A673 (cell line): ENCODE data around the gene KRT71. TPM values are rescaled to one million over a fixed set of nuclear protein-coding genes. Genes with fewer than 3 reads are reported as not detected.
A peak's percentile ranks its signal among the peaks of the same experiment; 100 is the strongest.

Experiments used
- BruUV-seq: library from RNA; stranded (reverse); fragments of 400-500 nt; replicated peaks from 2 replicates; lab custom pipeline; 2021; lab: Mats Ljungman, UMichigan
- CTCF ChIA-PET: fragments of 300-600 bp; sonication (Branson Sonifier 250); formaldehyde crosslinking; loops from one replicate; lab custom pipeline; 2022; ENCODE audit warnings: antibody characterized with exemption; lab: Charles Lee
- POLR2A ChIA-PET: fragments of 300-600 bp; sonication (Branson Sonifier 250); formaldehyde crosslinking; loops from one replicate; lab custom pipeline; 2022; ENCODE audit warnings: antibody characterized with exemption; ENCODE audit not compliant: low non-redundant PET; lab: Charles Lee
- DNase-seq: peaks from one replicate; pipeline ENCODE4 v3.0.0-alpha.2; 2015; ENCODE audit warnings: low spot score
- H3K27ac ChIP-seq: fragments of 200-600 bp; sonication (generic); 2 replicates; pipeline ENCODE4 v1.5.1; 2016; ENCODE audit warnings: mixed run types, low read depth, mild to moderate bottlenecking, mixed read lengths, antibody characterized with exemption, low read length; ENCODE audit not compliant: poor library complexity, severe bottlenecking
- H3K27me3 ChIP-seq: fragments of 200-600 bp; sonication (generic); replicated peaks from 2 replicates; pipeline ENCODE4 v1.6.1; 2017; ENCODE audit warnings: mixed run types, low read depth, mild to moderate bottlenecking, mixed read lengths, antibody characterized with exemption, low read length; ENCODE audit not compliant: insufficient read depth, poor library complexity
- H3K36me3 ChIP-seq: fragments of 200-600 bp; sonication (generic); 2 replicates; pipeline ENCODE4 v1.6.1; 2016; ENCODE audit warnings: mixed run types, mild to moderate bottlenecking, mixed read lengths, antibody characterized with exemption, low read length; ENCODE audit not compliant: insufficient read depth, poor library complexity, severe bottlenecking
- H3K4me1 ChIP-seq: fragments of 200-600 bp; sonication (generic); 2 replicates; pipeline ENCODE4 v1.6.1; 2017; ENCODE audit warnings: mixed run types, mild to moderate bottlenecking, mixed read lengths, antibody characterized with exemption, low read length; ENCODE audit not compliant: insufficient read depth, poor library complexity, severe bottlenecking
- H3K4me3 ChIP-seq: fragments of 200-600 bp; sonication (generic); 2 replicates; pipeline ENCODE4 v1.5.1; 2016; ENCODE audit warnings: low read depth, mixed run types, mild to moderate bottlenecking, mixed read lengths, low read length; ENCODE audit not compliant: poor library complexity, severe bottlenecking
- H3K9me3 ChIP-seq: fragments of 200-600 bp; sonication (generic); 2 replicates; pipeline ENCODE4 v1.6.1; 2016; ENCODE audit warnings: mixed run types, low read depth, mild to moderate bottlenecking, mixed read lengths, antibody characterized with exemption, low read length; ENCODE audit not compliant: poor library complexity, severe bottlenecking
- EZH2 ChIP-seq: fragments of 200-600 bp; sonication (generic); IDR thresholded peaks from 2 replicates; pipeline ENCODE4 v1.6.1; 2017; ENCODE audit warnings: borderline replicate concordance, low read depth, mild to moderate bottlenecking, mixed read lengths, antibody characterized with exemption, low read length; ENCODE audit not compliant: poor library complexity, severe bottlenecking
- intact Hi-C: fragments of 100-400 bp; cut with micrococcal nuclease; formaldehyde crosslinking; loops from one replicate; pipeline ENCODE4 v1.10.0; 2022; ENCODE audit not compliant: unreplicated experiment
- total RNA-seq: library from RNA; stranded (reverse); gene quantifications from 2 replicates; pipeline ENCODE4 v1.2.3, GENCODE V29; 2021
- TF ChIP-seq, protein P1 (sequence below): fragments of 300-800, 200-600 bp; sonication (generic); conservative IDR thresholded peaks from 2 replicates; pipeline ENCODE4 v1.5.1; 2017; ENCODE audit warnings: low read depth, mild to moderate bottlenecking, antibody characterized with exemption, low read length, moderate library complexity, mixed read lengths

Gene KRT71
- total RNA-seq, 1 experiment from 2014 or later = not detected

DNA sequence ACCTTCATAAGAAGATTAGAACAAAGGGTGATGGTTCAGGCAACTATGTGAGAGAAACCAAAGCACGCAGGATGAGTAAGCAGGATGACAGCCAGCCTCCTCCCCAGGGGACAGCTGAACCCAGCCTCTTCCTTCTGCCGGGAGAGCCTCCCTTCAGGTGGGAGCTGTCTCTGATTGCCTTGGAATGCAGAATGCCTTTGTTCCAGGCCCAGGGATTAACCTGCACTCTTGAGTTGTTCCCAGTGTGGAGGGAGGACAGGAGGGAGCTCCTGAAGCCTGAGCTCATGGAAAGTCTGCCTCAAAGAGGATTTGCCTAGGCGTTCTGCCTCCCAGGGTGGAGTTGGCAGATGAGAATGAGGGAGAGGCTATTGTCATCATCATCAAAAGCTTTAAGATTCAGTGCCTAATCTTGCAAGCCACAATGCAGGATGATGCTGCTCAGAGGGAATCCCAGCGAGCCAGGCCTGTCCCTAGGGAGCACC, 56.3 kb downstream of the KRT71 start:
- intact Hi-C loops = no loop called here
- CTCF ChIA-PET = no interaction called here
- H3K4me3 ChIP-seq = no peak overlapping the region

DNA sequence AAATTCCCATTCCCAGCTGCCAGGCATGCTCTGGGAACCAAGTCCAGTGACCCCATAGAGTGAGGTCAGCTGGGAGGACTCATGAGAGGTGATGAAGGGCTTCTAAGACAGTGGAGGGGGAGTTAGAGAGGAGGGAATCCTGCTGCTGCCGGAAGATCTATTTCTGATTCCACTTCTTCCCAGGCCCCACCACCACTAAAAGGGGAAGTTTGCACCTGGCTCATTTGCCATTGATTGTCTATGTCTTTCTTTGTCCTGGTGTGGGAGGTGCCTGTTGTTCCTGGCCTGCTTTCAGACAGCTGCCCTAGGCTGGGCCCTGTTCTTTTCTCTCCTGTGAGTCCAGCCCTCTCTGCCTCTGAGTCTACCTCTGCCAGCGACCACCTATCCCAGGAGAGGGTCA, 56.9 kb downstream of the KRT71 start:
- no peak overlapping the region for H3K27ac ChIP-seq
- peaks cover 13% of the 10 kb centered on the region for H3K27me3 ChIP-seq
- POLR2A ChIA-PET = no interaction called here
- CTCF ChIA-PET = no interaction called here
- no peak overlapping the region for H3K4me3 ChIP-seq
- TF ChIP-seq, protein P1, sequence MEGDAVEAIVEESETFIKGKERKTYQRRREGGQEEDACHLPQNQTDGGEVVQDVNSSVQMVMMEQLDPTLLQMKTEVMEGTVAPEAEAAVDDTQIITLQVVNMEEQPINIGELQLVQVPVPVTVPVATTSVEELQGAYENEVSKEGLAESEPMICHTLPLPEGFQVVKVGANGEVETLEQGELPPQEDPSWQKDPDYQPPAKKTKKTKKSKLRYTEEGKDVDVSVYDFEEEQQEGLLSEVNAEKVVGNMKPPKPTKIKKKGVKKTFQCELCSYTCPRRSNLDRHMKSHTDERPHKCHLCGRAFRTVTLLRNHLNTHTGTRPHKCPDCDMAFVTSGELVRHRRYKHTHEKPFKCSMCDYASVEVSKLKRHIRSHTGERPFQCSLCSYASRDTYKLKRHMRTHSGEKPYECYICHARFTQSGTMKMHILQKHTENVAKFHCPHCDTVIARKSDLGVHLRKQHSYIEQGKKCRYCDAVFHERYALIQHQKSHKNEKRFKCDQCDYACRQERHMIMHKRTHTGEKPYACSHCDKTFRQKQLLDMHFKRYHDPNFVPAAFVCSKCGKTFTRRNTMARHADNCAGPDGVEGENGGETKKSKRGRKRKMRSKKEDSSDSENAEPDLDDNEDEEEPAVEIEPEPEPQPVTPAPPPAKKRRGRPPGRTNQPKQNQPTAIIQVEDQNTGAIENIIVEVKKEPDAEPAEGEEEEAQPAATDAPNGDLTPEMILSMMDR = no peak
- TF ChIP-seq EZH2 = no peak
- no peaks in the 10 kb centered on the region for H3K36me3 ChIP-seq
- H3K4me1 ChIP-seq = peaks cover 12% of the 10 kb centered on the region
- no TSS peak for BruUV-seq
- intact Hi-C loops = no loop called here
- H3K9me3 ChIP-seq = no peaks in the 10 kb centered on the region
- no peak for DNase-seq

More for the DNA sequence above, 56.3 kb downstream of the KRT71 start:
- POLR2A ChIA-PET = no interaction called here
- no TSS peak for BruUV-seq
- DNase-seq = peak; percentile 32
- H3K9me3 ChIP-seq = no peaks in the 10 kb centered on the region
- H3K27me3 ChIP-seq = peaks cover 8% of the 10 kb centered on the region
- no peak overlapping the region for H3K27ac ChIP-seq
- H3K4me1 ChIP-seq = peaks cover 12% of the 10 kb centered on the region
- TF ChIP-seq, protein P1 = no peak
- TF ChIP-seq EZH2 = no peak
- H3K36me3 ChIP-seq = no peaks in the 10 kb centered on the region

DNA sequence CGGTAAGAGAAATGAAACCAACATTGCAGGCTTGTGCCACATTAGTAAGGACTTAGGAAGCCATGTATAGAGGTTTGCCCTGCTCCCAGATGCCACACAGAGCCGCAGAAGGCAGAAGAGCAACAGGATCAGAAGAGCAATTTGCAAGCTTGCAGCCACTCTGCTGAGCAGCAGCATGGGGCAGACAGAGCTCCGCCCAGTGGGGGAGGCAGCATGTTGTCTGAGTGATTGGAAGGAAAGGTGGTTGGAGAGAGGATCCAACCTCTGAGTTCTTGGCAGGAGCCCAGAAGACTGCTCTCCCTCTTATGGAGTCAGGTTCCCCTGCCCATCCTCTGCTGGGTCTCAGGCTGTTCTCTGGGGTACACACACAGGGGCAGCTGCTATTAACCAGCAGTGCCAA, 57.6 kb downstream of the KRT71 start:
- no TSS peak for BruUV-seq
- Histone ChIP-seq H3K4me3 (no peak overlapping the region), H3K27ac (no peak overlapping the region), H3K9me3 (no peaks in the 10 kb centered on the region), H3K36me3 (no peaks in the 10 kb centered on the region), H3K4me1 (peaks cover 12% of the 10 kb centered on the region), H3K27me3 (peaks cover 17% of the 10 kb centered on the region)
- ChIA-PET POLR2A (no interaction called here), CTCF (no interaction called here)
- DNase-seq = peak; percentile 19
- no peak for TF ChIP-seq EZH2
- TF ChIP-seq, protein P1 = no peak
- intact Hi-C loops = no loop called here
